ENCODE results near the gene ASIC4.

The ASIC4 gene

GRCh38 chr2:219560037-219560892 lies 46.0 kb downstream of the ASIC4 start:
- ATAC-seq (ENCODE audit: low read depth) (peak; percentile 66), DNase-seq (ENCODE audit: low spot score in 2 of 2) (no peak)
- Mint-ChIP-seq H3K27ac (no peak overlapping the region), H3K36me3 (no peaks in the 10 kb centered on the region), H3K9me3 (no peaks in the 10 kb centered on the region), H3K27me3 (peaks cover 34% of the 10 kb centered on the region), H3K4me1 (no peaks in the 10 kb centered on the region), H3K4me3 (no peak overlapping the region)

GRCh38 chr2:219560893-219561178 lies 46.6 kb downstream of the ASIC4 start:
- Mint-ChIP-seq H3K27ac (no peak overlapping the region), H3K4me1 (no peaks in the 10 kb centered on the region), H3K27me3 (peaks cover 36% of the 10 kb centered on the region), H3K9me3 (no peaks in the 10 kb centered on the region), H3K4me3 (no peak overlapping the region), H3K36me3 (no peaks in the 10 kb centered on the region)
- ATAC-seq (ENCODE audit: low read depth) (no peak), DNase-seq (ENCODE audit: low spot score in 2 of 2) (no peak)

GRCh38 chr2:219561179-219562048 lies 47.1 kb downstream of the ASIC4 start:
- no peak for DNase-seq (ENCODE audit: low spot score in 2 of 2)
- H3K4me3 Mint-ChIP-seq, result no peak overlapping the region
- no peak overlapping the region for H3K27ac Mint-ChIP-seq
- H3K4me1 Mint-ChIP-seq, result no peaks in the 10 kb centered on the region
- no peak for ATAC-seq (ENCODE audit: low read depth)
- no peaks in the 10 kb centered on the region for H3K9me3 Mint-ChIP-seq
- no peaks in the 10 kb centered on the region for H3K36me3 Mint-ChIP-seq
- H3K27me3 Mint-ChIP-seq, result peaks cover 37% of the 10 kb centered on the region

DNA sequence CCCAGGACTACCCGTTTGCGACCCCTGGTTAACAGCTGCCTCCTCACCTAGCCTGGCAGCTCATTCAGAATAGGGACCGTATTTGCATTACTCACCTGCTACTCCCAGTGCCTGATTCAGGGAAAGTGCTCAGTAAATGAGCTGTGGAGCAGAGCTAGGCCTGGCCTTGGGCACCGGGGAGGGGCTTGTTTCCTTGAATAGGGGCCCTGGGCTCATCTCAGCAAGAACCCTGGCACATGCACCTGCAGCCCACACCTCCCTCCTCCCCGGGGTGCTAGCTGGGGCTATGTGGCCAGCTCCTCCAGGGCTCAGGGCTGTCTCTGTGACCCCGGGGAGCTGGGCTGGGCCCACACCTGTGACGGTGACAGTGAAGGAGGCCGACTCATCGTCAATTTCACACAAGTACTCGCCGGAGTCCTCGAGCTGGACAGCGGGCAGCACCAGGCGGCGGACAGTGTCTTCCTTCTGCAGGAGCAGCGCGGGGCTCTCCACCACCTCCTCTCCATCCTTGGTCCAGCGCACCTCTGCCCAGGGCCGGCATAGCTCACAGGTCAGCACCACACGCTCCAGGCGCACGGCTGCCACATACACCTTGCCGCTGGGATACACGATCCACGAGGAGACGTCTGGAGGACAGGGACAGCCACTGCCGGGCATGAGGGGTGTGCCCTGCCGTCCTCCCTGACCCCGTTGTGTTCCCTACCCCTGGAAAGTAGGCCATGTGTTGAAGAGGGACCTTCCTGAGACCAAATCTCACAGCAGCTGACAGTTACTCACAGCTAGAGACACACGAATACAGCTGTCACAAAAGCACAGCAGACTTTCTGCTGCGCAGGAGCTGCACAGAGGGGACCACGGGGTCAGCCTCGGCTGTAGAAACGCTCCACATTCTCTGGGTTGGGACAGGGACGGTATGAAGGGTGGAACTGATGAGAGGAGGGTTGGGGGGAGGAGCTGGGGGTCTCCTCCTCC lies 48.1 kb downstream of the ASIC4 start:
- Mint-ChIP-seq H3K4me1 (no peaks in the 10 kb centered on the region), H3K4me3 (no peak overlapping the region), H3K36me3 (no peaks in the 10 kb centered on the region), H3K9me3 (no peaks in the 10 kb centered on the region), H3K27me3 (peaks cover 34% of the 10 kb centered on the region), H3K27ac (no peak overlapping the region)
- DNase-seq (ENCODE audit: low spot score in 2 of 2) (no peak), ATAC-seq (ENCODE audit: low read depth) (no peak)

DNA sequence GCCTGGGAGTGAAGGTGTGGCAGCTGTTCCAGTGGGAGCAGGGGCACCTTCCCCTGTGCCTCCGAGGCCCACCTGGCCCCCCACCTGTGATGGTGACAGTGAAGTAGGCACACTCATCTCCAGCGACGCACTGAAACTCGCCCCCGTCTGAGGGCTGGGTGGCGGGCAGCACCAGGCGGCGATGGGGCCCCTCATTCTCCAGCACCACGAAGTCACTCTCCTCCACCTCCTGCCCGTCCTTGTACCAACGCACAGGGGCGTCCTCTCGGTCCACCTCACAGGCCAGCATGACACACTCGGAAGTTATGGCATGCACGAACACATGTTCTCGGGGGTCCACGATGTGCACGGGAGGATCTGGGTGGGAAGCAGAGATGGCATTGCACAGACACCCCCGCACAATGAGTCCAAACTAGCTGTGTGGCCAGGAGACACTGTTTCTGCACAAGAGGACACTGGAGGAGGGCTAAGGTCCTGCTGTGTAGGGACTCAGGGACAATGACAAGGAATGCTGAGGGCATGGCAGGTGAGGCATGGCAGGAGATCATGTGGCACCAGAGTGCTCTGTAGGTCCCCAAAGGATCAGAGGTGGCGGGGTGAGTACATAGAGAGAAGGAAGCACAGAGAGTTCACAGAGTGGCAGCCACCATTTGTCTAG lies 49.1 kb downstream of the ASIC4 start:
- Mint-ChIP-seq H3K4me3 (no peak overlapping the region), H3K9me3 (no peaks in the 10 kb centered on the region), H3K27me3 (peaks cover 36% of the 10 kb centered on the region), H3K36me3 (no peaks in the 10 kb centered on the region), H3K27ac (no peak overlapping the region), H3K4me1 (no peaks in the 10 kb centered on the region)
- no peak for ATAC-seq (ENCODE audit: low read depth)
- no peak for DNase-seq (ENCODE audit: low spot score in 2 of 2)

GRCh38 chr2:219565130-219566080 lies 51.1 kb downstream of the ASIC4 start:
- ATAC-seq (ENCODE audit: low read depth), result no peak
- no peak overlapping the region for H3K27ac Mint-ChIP-seq
- H3K9me3 Mint-ChIP-seq, result no peaks in the 10 kb centered on the region
- H3K36me3 Mint-ChIP-seq, result no peaks in the 10 kb centered on the region
- no peak overlapping the region for H3K4me3 Mint-ChIP-seq
- no peaks in the 10 kb centered on the region for H3K4me1 Mint-ChIP-seq
- DNase-seq (ENCODE audit: low spot score in 2 of 2), result no peak
- peaks cover 34% of the 10 kb centered on the region for H3K27me3 Mint-ChIP-seq

DNA sequence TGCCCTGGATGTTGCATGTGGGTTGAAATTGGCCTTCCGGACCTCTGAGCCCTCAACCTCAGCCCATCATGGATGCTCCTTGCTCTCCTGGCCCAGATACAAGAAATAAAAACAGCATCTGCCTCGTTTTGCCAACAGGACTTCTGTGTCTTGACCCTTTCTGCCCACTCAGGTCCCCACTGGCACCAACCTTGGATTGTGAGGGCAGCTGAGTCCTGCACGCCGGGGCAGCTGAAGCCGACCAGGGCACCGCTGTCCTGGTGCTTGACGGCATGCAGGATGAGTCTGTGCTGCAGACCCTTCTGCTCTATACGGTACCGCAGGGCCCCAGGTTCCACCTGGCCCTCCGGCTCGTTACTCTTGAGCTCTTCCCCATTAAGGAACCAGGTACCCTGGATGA lies 52.4 kb downstream of the ASIC4 start:
- ATAC-seq (ENCODE audit: low read depth), result no peak

GRCh38 chr2:219567131-219567530 lies 52.8 kb downstream of the ASIC4 start:
- H3K4me3 Mint-ChIP-seq, result no peak overlapping the region
- ATAC-seq (ENCODE audit: low read depth) (no peak), DNase-seq (ENCODE audit: low spot score in 2 of 2) (no peak)
- no peak overlapping the region for H3K27ac Mint-ChIP-seq
- peaks cover 31% of the 10 kb centered on the region for H3K27me3 Mint-ChIP-seq
- H3K36me3 Mint-ChIP-seq, result no peaks in the 10 kb centered on the region
- H3K9me3 Mint-ChIP-seq, result no peaks in the 10 kb centered on the region
- H3K4me1 Mint-ChIP-seq, result peaks cover 4% of the 10 kb centered on the region

More for the DNA sequence above, 52.4 kb downstream of the ASIC4 start:
- Mint-ChIP-seq H3K4me1 (peaks cover under 1% of the 10 kb centered on the region), H3K36me3 (no peaks in the 10 kb centered on the region), H3K9me3 (no peaks in the 10 kb centered on the region), H3K27me3 (peaks cover 27% of the 10 kb centered on the region), H3K27ac (no peak overlapping the region), H3K4me3 (no peak overlapping the region)
- DNase-seq (ENCODE audit: low spot score in 2 of 2), result no peak

- H3K9me3 Mint-ChIP-seq, result no peaks in the 10 kb centered on the region
- no peak overlapping the region for H3K4me3 Mint-ChIP-seq
- no peaks in the 10 kb centered on the region for H3K36me3 Mint-ChIP-seq
- DNase-seq (ENCODE audit: low spot score in 2 of 2) (no peak), ATAC-seq (ENCODE audit: low read depth) (no peak)
- H3K27me3 Mint-ChIP-seq, result peaks cover 28% of the 10 kb centered on the region
- H3K27ac Mint-ChIP-seq, result no peak overlapping the region
- H3K4me1 Mint-ChIP-seq, result peaks cover 4% of the 10 kb centered on the region
These were observed 53.6 kb downstream of the ASIC4 start for GRCh38 chr2:219567791-219568361.

DNA sequence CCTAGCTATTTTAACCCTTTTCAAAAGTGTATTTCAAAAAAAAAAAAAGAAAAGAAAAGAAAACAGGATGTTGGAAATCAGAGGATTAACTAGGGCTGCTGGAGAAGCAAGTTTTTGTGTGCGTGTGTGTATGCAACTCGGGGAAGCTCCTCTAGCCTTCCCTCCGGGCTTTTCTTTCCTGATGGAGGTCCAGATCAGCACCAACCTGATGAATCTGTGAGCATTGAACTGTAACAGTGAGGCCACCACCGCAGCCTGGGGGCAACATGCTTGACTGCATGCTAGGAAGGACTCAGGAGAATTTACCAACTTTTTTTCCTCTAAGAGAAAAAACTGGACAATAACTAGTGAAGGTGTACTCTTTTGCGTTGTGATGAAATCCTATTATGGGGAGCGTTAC lies 54.8 kb downstream of the ASIC4 start:
- Mint-ChIP-seq H3K27me3 (peaks cover 28% of the 10 kb centered on the region), H3K4me3 (no peak overlapping the region), H3K4me1 (peaks cover 4% of the 10 kb centered on the region), H3K36me3 (no peaks in the 10 kb centered on the region), H3K27ac (no peak overlapping the region), H3K9me3 (no peaks in the 10 kb centered on the region)
- no peak for DNase-seq (ENCODE audit: low spot score in 2 of 2)
- ATAC-seq (ENCODE audit: low read depth), result no peak

GRCh38 chr2:219569635-219570034 lies 55.4 kb downstream of the ASIC4 start:
- Mint-ChIP-seq H3K4me1 (peaks cover 4% of the 10 kb centered on the region), H3K4me3 (peak overlapping the region; percentile 25), H3K36me3 (no peaks in the 10 kb centered on the region), H3K9me3 (no peaks in the 10 kb centered on the region), H3K27me3 (peaks cover 24% of the 10 kb centered on the region), H3K27ac (no peak overlapping the region)
- no peak for ATAC-seq (ENCODE audit: low read depth)
- DNase-seq (ENCODE audit: low spot score in 2 of 2), result no peak

- H3K4me3 Mint-ChIP-seq, result peak overlapping the region; percentile 34
- peaks cover 26% of the 10 kb centered on the region for H3K27me3 Mint-ChIP-seq
- ATAC-seq (ENCODE audit: low read depth), result peak; percentile 12
These were observed 56.1 kb downstream of the ASIC4 start for GRCh38 chr2:219570194-219570923.

More at GRCh38 chr2:219570194-219570923, 56.1 kb downstream of the ASIC4 start:
- H3K36me3 Mint-ChIP-seq, result no peaks in the 10 kb centered on the region
- H3K27ac Mint-ChIP-seq, result no peak overlapping the region
- H3K4me1 Mint-ChIP-seq, result peaks cover 4% of the 10 kb centered on the region
- no peak for DNase-seq (ENCODE audit: low spot score in 2 of 2)
- no peaks in the 10 kb centered on the region for H3K9me3 Mint-ChIP-seq

Data from memory B cell (primary cell).